IPS-11a (cell line): ENCODE data around the gene ANKRD34B.

Experiments
- H3K4me3 ChIP-seq: one replicate; pipeline ENCODE4 v1.5.1; 2013; ENCODE audit warnings: low read depth, low read length, control low read depth

The ANKRD34B gene

DNA sequence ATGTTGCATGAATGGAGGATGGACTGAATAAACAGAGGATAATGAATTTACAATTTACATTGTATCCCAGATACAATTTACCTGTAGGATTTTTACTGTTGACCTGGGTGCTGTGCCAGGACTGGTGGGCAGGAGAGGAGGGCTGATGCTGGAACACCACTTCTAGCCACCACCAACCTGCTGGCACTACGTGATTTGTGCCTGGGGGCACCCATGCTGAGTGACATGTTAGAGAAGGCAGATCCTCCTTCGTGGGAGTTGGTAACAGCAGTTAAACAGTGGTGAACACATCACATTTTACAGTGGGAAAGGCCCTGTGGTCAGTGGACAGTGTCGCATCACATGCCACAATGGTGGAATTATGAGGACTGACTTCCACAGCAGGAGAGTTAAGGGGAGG lies 3.0 kb upstream of the ANKRD34B start:
- no peak overlapping the region for H3K4me3 ChIP-seq

DNA sequence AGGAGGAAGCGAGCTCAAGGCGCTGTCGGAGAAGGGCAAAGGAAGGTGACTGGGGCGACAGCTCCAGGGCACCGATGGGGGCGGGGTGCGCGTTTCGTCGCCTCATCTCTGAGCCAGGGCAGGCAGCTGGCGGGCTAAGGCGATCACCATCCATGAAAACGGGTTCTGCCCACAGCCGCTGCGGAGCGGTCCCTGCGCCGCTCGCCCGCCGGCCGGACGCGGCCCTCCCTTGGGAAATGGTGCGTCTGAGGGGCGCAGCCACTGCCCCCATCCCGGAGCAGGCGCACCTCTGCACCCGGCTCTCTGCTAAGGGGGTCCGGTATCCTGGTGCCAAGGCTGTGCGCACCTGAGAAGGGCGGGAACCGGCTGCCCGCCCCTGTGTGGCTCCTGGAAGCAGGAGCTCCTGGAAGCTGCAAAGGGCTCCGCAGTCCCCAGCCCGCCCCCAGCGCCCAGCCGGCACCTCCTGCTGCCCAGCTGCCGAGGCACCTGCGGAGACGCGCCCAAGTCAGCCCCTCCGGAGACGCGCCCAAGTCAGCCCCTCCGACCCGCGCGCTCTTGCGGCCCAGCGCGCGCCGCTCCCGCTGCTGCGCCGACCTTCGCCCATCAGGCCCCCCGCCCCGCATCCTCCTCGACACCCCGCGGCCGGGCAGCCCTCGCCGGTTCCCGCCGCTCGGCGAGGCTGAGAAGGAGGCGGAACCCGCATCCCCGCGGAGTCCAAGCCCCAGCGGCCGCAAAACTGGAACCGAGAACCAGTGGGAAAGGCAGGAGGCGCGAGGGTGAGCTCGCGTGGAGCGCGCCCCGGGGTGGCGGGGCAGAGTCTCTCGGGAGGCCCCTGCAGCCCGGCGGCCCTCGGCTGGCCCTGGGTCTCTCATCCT lies 757 bp downstream of the ANKRD34B start:
- H3K4me3 ChIP-seq, result peak overlapping the region; percentile 53

DNA sequence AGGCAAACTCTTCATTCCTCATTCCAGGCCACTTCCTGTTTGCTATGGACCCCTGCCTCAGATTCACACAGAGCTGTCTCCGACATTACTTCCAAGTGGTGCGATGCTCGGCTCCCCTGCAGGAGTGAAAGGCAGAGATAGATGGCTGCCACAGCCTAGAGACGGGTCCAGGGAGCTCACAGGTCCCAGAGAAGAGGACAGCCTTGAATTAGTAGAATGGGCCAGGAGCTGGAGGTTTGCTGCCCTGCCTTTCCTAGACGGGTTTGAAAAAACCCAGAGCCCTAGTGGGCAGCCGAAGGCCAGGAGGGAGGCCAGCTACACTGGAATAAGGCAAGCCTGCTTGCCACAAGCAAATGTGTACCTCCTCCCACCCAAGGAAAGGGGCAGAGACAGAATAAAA lies 1.8 kb downstream of the ANKRD34B start:
- H3K4me3 ChIP-seq, result no peak overlapping the region

DNA sequence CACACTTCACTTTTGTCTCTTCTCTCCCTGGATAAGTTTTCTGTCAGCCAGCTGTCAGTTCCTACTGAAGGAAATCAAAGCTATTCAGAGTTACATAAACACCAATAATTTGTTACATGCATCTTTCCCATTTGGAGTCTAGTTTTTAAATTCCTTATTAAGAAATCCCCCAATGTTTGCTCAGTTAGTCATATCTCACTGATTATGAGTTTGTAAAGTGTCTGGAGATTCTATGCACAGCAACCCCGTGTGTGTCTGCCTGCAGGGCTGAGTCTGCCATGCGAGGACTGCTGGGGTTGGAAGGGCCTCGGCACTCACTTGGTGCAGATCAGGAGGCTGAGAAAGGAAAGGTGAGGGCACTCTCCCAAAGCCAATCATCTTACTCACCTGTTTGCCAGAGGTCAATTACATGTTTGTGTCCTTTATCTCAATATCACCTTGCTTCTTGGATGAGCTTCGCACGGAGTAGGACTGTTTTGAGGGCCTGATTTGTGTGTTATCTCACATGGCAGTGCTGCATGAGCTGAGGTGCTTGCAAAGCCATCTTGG lies 3.3 kb downstream of the ANKRD34B start:
- no peak overlapping the region for H3K4me3 ChIP-seq

- no peak overlapping the region for H3K4me3 ChIP-seq
Observed at GRCh38 chr5:80565330-80565729, 4.8 kb downstream of the ANKRD34B start.

DNA sequence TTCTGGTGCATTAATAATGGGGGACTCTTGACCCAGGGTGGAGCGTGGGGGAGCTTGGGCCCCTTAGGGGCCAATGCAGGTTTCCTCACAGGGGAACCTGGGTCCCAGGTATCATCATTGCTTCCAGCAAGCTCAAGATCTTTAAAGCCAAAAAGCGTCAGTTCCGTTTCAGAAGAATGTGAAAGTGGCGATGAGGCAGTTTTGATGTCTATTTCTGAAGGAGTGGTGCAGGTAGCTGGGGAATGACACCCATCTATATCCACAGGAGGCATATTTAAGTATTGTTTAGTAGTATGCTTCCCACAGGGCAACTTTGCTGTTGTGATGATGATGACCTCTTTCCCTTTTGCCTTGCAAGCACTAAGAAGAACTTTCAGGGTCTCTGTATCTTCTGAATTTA lies 10.8 kb downstream of the ANKRD34B start:
- no peak overlapping the region for H3K4me3 ChIP-seq

DNA sequence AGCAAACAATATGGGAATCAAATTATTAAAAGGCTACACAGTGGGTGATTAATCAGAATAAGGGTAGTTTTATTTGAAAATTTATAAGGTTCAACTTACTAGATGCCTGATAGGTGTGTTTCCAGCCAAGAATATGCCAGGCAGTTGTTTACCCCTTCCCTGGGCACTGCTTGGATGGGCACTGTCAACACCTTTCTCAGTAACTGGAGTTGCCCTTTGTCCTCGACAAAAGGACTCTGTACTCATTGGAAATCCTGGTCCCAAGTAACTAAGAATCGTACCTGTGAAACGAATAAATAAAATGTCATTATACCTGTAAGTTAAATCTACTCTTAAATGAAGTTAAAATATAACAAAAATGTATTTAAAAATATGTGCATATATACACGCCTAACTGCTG lies 15.0 kb downstream of the ANKRD34B start:
- H3K4me3 ChIP-seq, result no peak overlapping the region

DNA sequence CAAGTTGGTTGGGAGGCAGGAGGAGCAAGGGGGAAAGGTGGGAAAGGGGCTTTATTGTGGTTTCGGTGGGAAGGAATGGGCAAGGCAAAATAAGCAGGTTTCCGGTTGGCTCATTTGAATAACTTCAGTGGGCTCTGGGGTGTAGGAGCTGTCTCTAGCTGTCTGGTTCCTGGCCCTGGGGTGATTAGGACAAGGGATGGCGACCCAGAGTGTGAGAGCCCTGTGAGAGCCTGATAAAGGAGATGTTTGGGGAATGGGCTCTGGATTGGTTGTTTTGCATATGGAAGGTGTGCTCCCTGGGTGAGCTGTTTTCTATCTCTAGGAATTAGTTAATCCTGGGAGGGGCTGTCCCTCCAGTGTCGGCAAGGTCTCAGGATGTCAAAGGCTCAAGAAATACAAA lies 15.4 kb downstream of the ANKRD34B start:
- H3K4me3 ChIP-seq, result no peak overlapping the region

GRCh38 chr5:80541392-80541791 lies 28.7 kb downstream of the ANKRD34B start:
- no peak overlapping the region for H3K4me3 ChIP-seq

DNA sequence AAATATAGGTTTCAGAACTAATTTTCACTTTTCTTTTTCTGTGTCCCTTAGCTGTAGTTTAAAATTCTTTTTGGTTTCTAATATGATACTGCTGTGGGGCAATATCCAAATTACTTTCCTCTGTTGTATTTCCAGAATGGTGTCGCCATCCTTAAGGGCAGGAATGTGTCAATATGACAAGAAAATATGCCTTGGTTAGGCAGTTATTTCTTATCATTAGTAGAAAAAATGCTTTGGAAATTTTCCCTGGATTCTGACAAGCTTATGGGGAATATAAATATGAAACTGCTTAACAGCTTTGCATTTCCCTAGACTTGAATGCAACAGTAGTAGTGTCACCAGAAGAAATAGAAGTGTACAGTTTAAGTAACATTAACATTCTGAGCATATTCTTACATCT lies 29.4 kb downstream of the ANKRD34B start:
- H3K4me3 ChIP-seq, result no peak overlapping the region

GRCh38 chr5:80516826-80517225 lies 53.3 kb downstream of the ANKRD34B start:
- H3K4me3 ChIP-seq, result no peak overlapping the region

DNA sequence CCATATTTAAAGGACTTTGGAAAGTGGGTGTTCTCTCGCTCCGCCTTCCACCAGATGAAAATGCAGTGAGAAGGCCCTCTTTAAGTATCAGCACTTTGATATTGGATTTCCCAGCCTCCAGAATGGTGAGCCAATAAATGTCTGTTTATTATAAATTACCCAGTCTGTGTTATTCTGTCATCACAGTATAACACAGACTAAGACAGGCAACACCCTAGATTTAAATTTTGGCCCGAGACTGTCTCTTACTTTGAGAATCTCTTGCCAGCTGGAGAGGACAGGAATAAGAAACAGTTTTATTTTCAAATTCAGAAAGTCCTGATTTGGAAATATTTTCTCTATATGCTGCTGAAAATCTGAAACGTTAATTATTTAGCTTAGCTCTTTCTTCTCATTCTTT lies 60.7 kb downstream of the ANKRD34B start:
- H3K4me3 ChIP-seq, result no peak overlapping the region

DNA sequence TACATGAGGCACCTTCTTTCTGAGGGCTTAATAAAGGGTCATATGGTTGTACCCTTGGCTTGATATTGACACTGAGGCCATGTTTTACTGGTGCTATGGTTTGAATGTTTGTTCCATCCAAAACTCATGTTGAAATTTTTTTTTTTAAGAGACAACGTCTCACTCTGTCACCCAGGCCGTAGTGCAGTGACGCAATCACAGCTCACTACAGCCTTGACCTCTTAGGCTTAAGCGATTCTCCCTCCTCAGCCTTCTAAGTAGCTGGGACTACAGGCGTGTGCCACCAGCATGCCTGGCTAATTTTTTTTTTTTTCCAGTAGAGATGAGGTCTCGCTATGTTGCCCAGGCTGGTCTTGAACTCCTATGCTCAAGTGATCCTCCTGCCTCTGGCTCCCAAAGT lies 61.2 kb downstream of the ANKRD34B start:
- H3K4me3 ChIP-seq, result no peak overlapping the region

GRCh38 chr5:80507663-80508062 lies 62.4 kb downstream of the ANKRD34B start:
- no peak overlapping the region for H3K4me3 ChIP-seq
